MCF 10A (cell line): ENCODE measurements around the gene TSPAN15. TPM values are rescaled to one million over a fixed set of nuclear protein-coding genes. Genes with fewer than 3 reads are reported as not detected.

Experiments used
- BruUV-seq: library from RNA; stranded (reverse); fragments of 400-500 nt; replicated peaks from 2 replicates; lab custom pipeline; 2021; lab: Mats Ljungman, UMichigan
- CTCF ChIA-PET: fragments of 300-600 bp; sonication (Branson Sonifier 250); formaldehyde crosslinking; extraction: SDS; loops from one replicate; lab custom pipeline; 2021; ENCODE audit warnings: antibody characterized with exemption, inconsistent platforms; lab: Yijun Ruan, JAX
- POLR2A ChIA-PET: fragments of 300-600, 350-650 bp; sonication (Branson Sonifier 250); formaldehyde crosslinking; extraction: SDS; loops from one replicate; lab custom pipeline; 2020; ENCODE audit warnings: antibody characterized with exemption, inconsistent platforms; lab: Yijun Ruan, JAX
- DNase-seq: peaks from one replicate; pipeline ENCODE4 v3.0.0-alpha.2; 2018; ENCODE audit not compliant: unreplicated experiment
- H3K27ac Mint-ChIP-seq: one replicate; pipeline ENCODE4 v1.8.0; 2022; ENCODE audit warnings: mild to moderate bottlenecking, low read depth, mixed read lengths; ENCODE audit not compliant: unreplicated experiment
- H3K27me3 Mint-ChIP-seq: one replicate; pipeline ENCODE4 v1.8.0; 2022; ENCODE audit warnings: mixed read lengths; ENCODE audit not compliant: insufficient read depth, unreplicated experiment
- H3K36me3 Mint-ChIP-seq: one replicate; pipeline ENCODE4 v1.8.0; 2022; ENCODE audit warnings: mild to moderate bottlenecking, moderate library complexity, mixed read lengths; ENCODE audit not compliant: insufficient read depth, unreplicated experiment
- H3K4me1 Mint-ChIP-seq: one replicate; pipeline ENCODE4 v1.8.0; 2022; ENCODE audit warnings: mixed read lengths; ENCODE audit not compliant: insufficient read depth, unreplicated experiment
- H3K4me3 Mint-ChIP-seq: one replicate; pipeline ENCODE4 v1.8.0; 2022; ENCODE audit warnings: mild to moderate bottlenecking, moderate library complexity, mixed read lengths; ENCODE audit not compliant: unreplicated experiment
- H3K9me3 Mint-ChIP-seq: one replicate; pipeline ENCODE4 v1.8.0; 2022; ENCODE audit warnings: mixed read lengths; ENCODE audit not compliant: unreplicated experiment
- intact Hi-C: fragments of 100-400 bp; cut with micrococcal nuclease; formaldehyde crosslinking; loops from 2 replicates; pipeline ENCODE4 v1.14.1; 2022
- total RNA-seq: library from RNA; stranded (reverse); gene quantifications from 2 replicates; pipeline ENCODE4 v1.2.3, GENCODE V29; 2022
- TF ChIP-seq, protein P1 (sequence below): fragments of 200-600 bp; IDR thresholded peaks from one replicate; pipeline ENCODE4 v1.8.0; 2022; ENCODE audit warnings: antibody characterized with exemption, mild to moderate bottlenecking; ENCODE audit not compliant: unreplicated experiment

TSPAN15 gene
- total RNA-seq, 1 experiment from 2014 or later, result 0.54 TPM

DNA sequence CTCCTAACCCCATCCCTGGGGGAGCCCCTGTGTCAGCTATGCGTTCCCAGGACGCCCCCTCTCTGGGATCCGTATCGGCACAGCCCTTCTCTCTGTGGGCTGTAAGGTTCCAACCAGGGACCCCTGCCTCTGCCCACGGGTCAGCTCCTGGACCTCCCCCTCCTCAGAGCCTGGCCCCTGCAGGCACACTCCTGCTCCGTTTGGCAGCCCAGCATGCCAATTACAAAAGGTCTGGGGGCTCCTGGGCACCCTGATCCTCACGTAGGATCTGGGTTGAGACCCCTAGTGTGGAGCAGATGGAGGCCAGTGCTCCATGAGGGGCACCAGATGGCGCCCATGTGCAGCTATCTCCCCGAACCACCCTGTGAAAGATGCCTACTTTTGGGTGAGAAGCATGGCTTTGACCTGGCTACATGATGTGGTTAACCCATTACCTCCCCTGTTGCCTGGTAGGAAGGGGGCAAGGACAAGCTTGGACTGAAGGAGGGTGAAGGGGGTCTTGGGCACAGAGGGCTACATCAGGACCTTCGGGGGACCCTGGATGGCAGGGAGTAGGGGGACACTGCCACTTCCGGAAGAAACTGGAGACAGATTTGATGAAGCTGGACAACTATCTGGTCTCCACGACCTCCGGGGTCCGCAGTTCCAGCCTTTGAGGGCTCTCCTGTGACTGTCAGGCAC is 43.5 kb upstream of the TSPAN15 start:
- POLR2A ChIA-PET, result interaction anchor here (0.7 to 2.3 kb wide), 11 partner anchors 22 to 183 kb away, joined by 3 to 6 read pairs (median 4); no protein-coding TSS in a partner anchor
- no peak for DNase-seq
- TF ChIP-seq, protein P1, sequence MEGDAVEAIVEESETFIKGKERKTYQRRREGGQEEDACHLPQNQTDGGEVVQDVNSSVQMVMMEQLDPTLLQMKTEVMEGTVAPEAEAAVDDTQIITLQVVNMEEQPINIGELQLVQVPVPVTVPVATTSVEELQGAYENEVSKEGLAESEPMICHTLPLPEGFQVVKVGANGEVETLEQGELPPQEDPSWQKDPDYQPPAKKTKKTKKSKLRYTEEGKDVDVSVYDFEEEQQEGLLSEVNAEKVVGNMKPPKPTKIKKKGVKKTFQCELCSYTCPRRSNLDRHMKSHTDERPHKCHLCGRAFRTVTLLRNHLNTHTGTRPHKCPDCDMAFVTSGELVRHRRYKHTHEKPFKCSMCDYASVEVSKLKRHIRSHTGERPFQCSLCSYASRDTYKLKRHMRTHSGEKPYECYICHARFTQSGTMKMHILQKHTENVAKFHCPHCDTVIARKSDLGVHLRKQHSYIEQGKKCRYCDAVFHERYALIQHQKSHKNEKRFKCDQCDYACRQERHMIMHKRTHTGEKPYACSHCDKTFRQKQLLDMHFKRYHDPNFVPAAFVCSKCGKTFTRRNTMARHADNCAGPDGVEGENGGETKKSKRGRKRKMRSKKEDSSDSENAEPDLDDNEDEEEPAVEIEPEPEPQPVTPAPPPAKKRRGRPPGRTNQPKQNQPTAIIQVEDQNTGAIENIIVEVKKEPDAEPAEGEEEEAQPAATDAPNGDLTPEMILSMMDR, result peak; percentile 18
- peak overlapping the region; percentile 65 for H3K4me3 Mint-ChIP-seq
- peaks cover 22% of the 10 kb centered on the region for H3K36me3 Mint-ChIP-seq
- H3K27me3 Mint-ChIP-seq, result no peaks in the 10 kb centered on the region
- H3K9me3 Mint-ChIP-seq, result no peaks in the 10 kb centered on the region
- intact Hi-C loops, result loop anchor here (1.0 kb wide), 3 partner anchors 15 to 170 kb away; no protein-coding TSS in a partner anchor
- H3K27ac Mint-ChIP-seq, result peak overlapping the region; percentile 40
- CTCF ChIA-PET, result interaction anchor here (0.6 to 1.7 kb wide), 33 partner anchors 9 to 594 kb away, joined by 3 to 10 read pairs (median 4); no protein-coding TSS in a partner anchor
- no TSS peak for BruUV-seq
- H3K4me1 Mint-ChIP-seq, result peaks cover 16% of the 10 kb centered on the region

DNA sequence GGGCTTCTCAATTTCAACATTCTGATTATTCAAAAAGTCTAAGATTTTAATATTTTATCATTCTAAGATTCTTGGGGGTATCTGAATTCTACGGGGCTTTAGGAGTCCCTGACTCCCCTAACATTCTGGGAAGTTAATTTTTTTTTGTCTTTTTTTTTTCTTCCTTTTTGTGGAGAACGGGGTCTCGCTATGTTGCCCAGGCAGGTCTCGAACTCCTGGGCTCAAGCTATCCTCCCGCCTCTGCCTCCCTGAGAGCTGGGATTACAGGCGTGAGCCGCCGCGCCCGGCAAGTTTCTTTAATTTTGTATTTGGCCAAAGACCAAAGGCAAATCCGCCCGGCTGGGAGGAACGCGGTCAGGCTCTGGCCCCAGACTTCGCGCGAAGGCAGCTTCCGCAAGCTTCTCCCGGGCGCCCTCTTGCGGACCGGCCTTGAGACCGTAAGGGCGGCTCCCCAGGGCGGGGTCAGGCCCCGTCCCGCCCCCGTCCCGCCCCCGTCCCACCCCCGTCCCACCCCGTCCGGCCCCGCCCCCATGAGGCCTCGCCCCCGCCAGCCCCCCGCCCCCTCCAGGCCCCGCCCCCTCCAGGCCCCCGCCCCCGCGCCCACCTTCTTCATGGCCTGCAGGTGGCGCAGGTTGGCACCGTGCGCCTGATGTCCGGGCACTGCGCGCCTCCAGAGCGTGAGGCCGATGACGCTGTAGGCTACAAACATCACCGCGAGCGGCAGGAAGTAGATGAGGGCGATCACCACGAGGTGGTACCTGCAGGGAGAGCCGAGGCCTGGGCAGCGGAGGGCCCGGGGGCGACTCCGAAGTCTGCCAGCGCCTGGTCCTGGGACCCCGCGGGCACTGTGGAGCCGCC is 42.7 kb upstream of the TSPAN15 start:
- peak overlapping the region; percentile 65 for H3K4me3 Mint-ChIP-seq
- H3K4me1 Mint-ChIP-seq, result peaks cover 16% of the 10 kb centered on the region
- DNase-seq, result peak; percentile 93
- intact Hi-C loops, result loop anchor here (1.0 kb wide), 4 partner anchors 16 to 231 kb away; no protein-coding TSS in a partner anchor
- TF ChIP-seq, protein P1, result peak; percentile 76
- H3K9me3 Mint-ChIP-seq, result no peaks in the 10 kb centered on the region
- BruUV-seq, result no TSS peak
- ChIA-PET POLR2A (interaction anchor here (0.7 to 2.3 kb wide), 9 partner anchors 21 to 173 kb away, joined by 3 to 6 read pairs (median 4); no protein-coding TSS in a partner anchor), CTCF (interaction anchor here (0.6 to 1.7 kb wide), 24 partner anchors 14 to 595 kb away, joined by 3 to 10 read pairs (median 4); no protein-coding TSS in a partner anchor)
- no peaks in the 10 kb centered on the region for H3K27me3 Mint-ChIP-seq
- peak overlapping the region; percentile 40 for H3K27ac Mint-ChIP-seq
- peaks cover 14% of the 10 kb centered on the region for H3K36me3 Mint-ChIP-seq

DNA sequence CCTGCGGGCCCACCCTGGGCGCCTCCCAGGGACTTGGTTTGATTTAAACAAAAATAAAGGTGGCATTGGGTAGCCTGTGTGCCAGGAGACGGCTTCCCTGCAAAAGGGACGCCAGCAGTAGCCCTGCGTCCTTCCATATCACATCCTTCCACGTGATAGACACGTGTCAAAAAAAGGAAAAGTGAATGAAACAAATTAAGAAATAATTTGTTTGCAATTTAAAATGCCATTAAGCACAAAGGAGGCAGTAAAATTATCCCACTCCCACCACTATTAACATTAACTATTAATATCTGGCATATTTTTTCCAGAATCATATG is 42.1 kb upstream of the TSPAN15 start:
- peak overlapping the region; percentile 65 for H3K4me3 Mint-ChIP-seq
- BruUV-seq, result no TSS peak
- ChIA-PET POLR2A (interaction anchor here (1.0 to 2.3 kb wide), 3 partner anchors 72 to 100 kb away, joined by 4 to 6 read pairs (median 4); no protein-coding TSS in a partner anchor), CTCF (interaction anchor here (0.6 to 1.5 kb wide), 3 partner anchors 18 to 184 kb away, joined by 3 to 7 read pairs (median 7); no protein-coding TSS in a partner anchor)
- no peaks in the 10 kb centered on the region for H3K27me3 Mint-ChIP-seq
- H3K36me3 Mint-ChIP-seq, result peaks cover 11% of the 10 kb centered on the region
- peaks cover 16% of the 10 kb centered on the region for H3K4me1 Mint-ChIP-seq
- TF ChIP-seq, protein P1, result no peak
- no peak for DNase-seq
- intact Hi-C loops, result loop anchor here (1.0 kb wide), 1 partner anchor 230 kb away; no protein-coding TSS in a partner anchor
- H3K9me3 Mint-ChIP-seq, result no peaks in the 10 kb centered on the region
- no peak overlapping the region for H3K27ac Mint-ChIP-seq
